SK-N-SH treated with all-trans-retinoic acid at 6 μM for 48 hours (cell line): Measurements from ENCODE around the gene BPTF.

Source experiments
- ATAC-seq: fragments of 200-7000 bp; cut with Tn5 transposase; 3 replicates; pipeline ENCODE4 v1.9.1; 2020; ENCODE audit warnings: mild to moderate bottlenecking, moderate library complexity
- ARNTL ChIP-seq: fragments of 450-650 bp; formaldehyde crosslinking; IDR thresholded peaks from 2 replicates; pipeline ENCODE4 v1.5.0; 2020; ENCODE audit warnings: low read depth, mild to moderate bottlenecking, moderate library complexity, borderline replicate concordance
- BACH2 ChIP-seq: fragments of 250-450 bp; sonication (Bioruptor Pico); IDR thresholded peaks from 2 replicates; pipeline ENCODE4 v1.9.0; 2021; ENCODE audit warnings: mild to moderate bottlenecking, borderline replicate concordance
- CREB5 ChIP-seq: fragments of 250-450 bp; sonication (Bioruptor Pico); IDR thresholded peaks from 2 replicates; pipeline ENCODE4 v1.5.1; 2020; ENCODE audit warnings: low read depth, mild to moderate bottlenecking, moderate library complexity
- CSDC2 ChIP-seq: fragments of 250-450 bp; sonication (Bioruptor Pico); IDR thresholded peaks from 2 replicates; pipeline ENCODE4 v1.5.0; 2020; ENCODE audit warnings: mild to moderate bottlenecking, moderate library complexity
- CSRNP3 ChIP-seq: fragments of 250-450 bp; sonication (Bioruptor Pico); IDR thresholded peaks from 2 replicates; pipeline ENCODE4 v1.5.1; 2021; ENCODE audit warnings: mild to moderate bottlenecking, moderate library complexity
- ESRRG ChIP-seq: fragments of 250-450 bp; sonication (Bioruptor Pico); IDR thresholded peaks from 2 replicates; pipeline ENCODE4 v1.6.1; 2021; ENCODE audit warnings: mild to moderate bottlenecking
- GLIS3 ChIP-seq: fragments of 250-450 bp; sonication (Bioruptor Pico); IDR thresholded peaks from 2 replicates; pipeline ENCODE4 v1.5.0; 2020; ENCODE audit warnings: mild to moderate bottlenecking, moderate library complexity
- ISL1 ChIP-seq: fragments of 250-450 bp; sonication (Bioruptor Pico); IDR thresholded peaks from 2 replicates; pipeline ENCODE4 v2.1.2; 2022; ENCODE audit warnings: mild to moderate bottlenecking, moderate library complexity
- PATZ1 ChIP-seq: fragments of 250-450 bp; sonication (Bioruptor Pico); IDR thresholded peaks from 2 replicates; pipeline ENCODE4 v1.8.0; 2020; ENCODE audit warnings: mild to moderate bottlenecking, moderate library complexity, borderline replicate concordance
- POU6F1 ChIP-seq: fragments of 250-450 bp; sonication (Bioruptor Pico); IDR thresholded peaks from 2 replicates; pipeline ENCODE4 v1.8.0; 2021; ENCODE audit warnings: low read depth, mild to moderate bottlenecking, moderate library complexity, borderline replicate concordance
- RARB ChIP-seq: fragments of 250-450 bp; sonication (Bioruptor Pico); IDR thresholded peaks from 2 replicates; pipeline ENCODE4 v1.8.0; 2021; ENCODE audit warnings: mild to moderate bottlenecking, moderate library complexity
- SNAI2 ChIP-seq: fragments of 250-450 bp; sonication (Bioruptor Pico); IDR thresholded peaks from 2 replicates; pipeline ENCODE4 v1.5.0; 2020; ENCODE audit warnings: mild to moderate bottlenecking, moderate library complexity
- TCF4 ChIP-seq: fragments of 250-450 bp; sonication (Bioruptor Pico); IDR thresholded peaks from 2 replicates; pipeline ENCODE4 v1.8.0; 2021; ENCODE audit warnings: mild to moderate bottlenecking, moderate library complexity, borderline replicate concordance
- TOX ChIP-seq: fragments of 250-450 bp; sonication (Bioruptor Pico); IDR thresholded peaks from 2 replicates; pipeline ENCODE4 v1.8.0; 2021; ENCODE audit warnings: mild to moderate bottlenecking, moderate library complexity, borderline replicate concordance
- TSHZ2 ChIP-seq: fragments of 250-450 bp; sonication (Bioruptor Pico); IDR thresholded peaks from 2 replicates; pipeline ENCODE4 v1.5.0; 2020; ENCODE audit warnings: mild to moderate bottlenecking, moderate library complexity
- ZC3H10 ChIP-seq: fragments of 250-450 bp; sonication (Bioruptor Pico); IDR thresholded peaks from 2 replicates; pipeline ENCODE4 v1.5.1; 2021; ENCODE audit warnings: mild to moderate bottlenecking, moderate library complexity
- ZFP3 ChIP-seq: fragments of 250-450 bp; sonication (Bioruptor Pico); IDR thresholded peaks from 2 replicates; pipeline ENCODE4 v1.5.0; 2020; ENCODE audit warnings: mild to moderate bottlenecking, moderate library complexity
- ZFP30 ChIP-seq: fragments of 450-650 bp; formaldehyde crosslinking; IDR thresholded peaks from 2 replicates; pipeline ENCODE4 v1.5.0; 2022; ENCODE audit warnings: mild to moderate bottlenecking, moderate library complexity
- ZNF565 ChIP-seq: fragments of 450-650 bp; formaldehyde crosslinking; conservative IDR thresholded peaks from 2 replicates; pipeline ENCODE4 v1.5.0; 2020; ENCODE audit warnings: low read depth, mild to moderate bottlenecking, moderate library complexity
- ZNF70 ChIP-seq: fragments of 450-650 bp; formaldehyde crosslinking; IDR thresholded peaks from 2 replicates; pipeline ENCODE4 v1.5.0; 2020; ENCODE audit warnings: mild to moderate bottlenecking, moderate library complexity
- ZNF8 ChIP-seq: fragments of 450-650 bp; formaldehyde crosslinking; IDR thresholded peaks from 2 replicates; pipeline ENCODE4 v1.5.0; 2020; ENCODE audit warnings: mild to moderate bottlenecking, moderate library complexity

The BPTF gene

GRCh38 chr17:67850991-67851631 is 25.8 kb downstream of the BPTF start:
- ATAC-seq: no peak
- TF ChIP-seq BACH2 (CRISPR knock-in tag) (no peak), ARNTL (no peak), CSDC2 (no peak), ZNF8 (CRISPR knock-in tag) (no peak), SNAI2 (CRISPR knock-in tag) (no peak), TOX (CRISPR knock-in tag) (no peak)

- TF ChIP-seq ZNF70 (CRISPR knock-in tag) (no peak), ZFP3 (CRISPR knock-in tag) (no peak), ZNF8 (CRISPR knock-in tag) (no peak), ZFP30 (CRISPR knock-in tag) (no peak), TCF4 (CRISPR knock-in tag) (no peak), RARB (no peak), GLIS3 (CRISPR knock-in tag) (no peak), POU6F1 (CRISPR knock-in tag) (no peak), TSHZ2 (no peak)
- ATAC-seq: no peak
Measured at GRCh38 chr17:67853703-67854102, 28.4 kb downstream of the BPTF start.

- no peak for TF ChIP-seq CREB5 (CRISPR knock-in tag)
- no peak for TF ChIP-seq ISL1
- no peak for TF ChIP-seq BACH2 (CRISPR knock-in tag)
- no peak for TF ChIP-seq CSRNP3
- TF ChIP-seq TOX (CRISPR knock-in tag): no peak
- TF ChIP-seq ZC3H10 (CRISPR knock-in tag): no peak
- no peak for TF ChIP-seq POU6F1 (CRISPR knock-in tag)
- no peak for TF ChIP-seq ZNF565 (CRISPR knock-in tag)
- no peak for TF ChIP-seq ARNTL
- TF ChIP-seq PATZ1: no peak
- TF ChIP-seq ESRRG (CRISPR knock-in tag): no peak
- TF ChIP-seq GLIS3 (CRISPR knock-in tag): no peak
- no peak for TF ChIP-seq ZNF8 (CRISPR knock-in tag)
- no peak for TF ChIP-seq TSHZ2
- ATAC-seq: no peak
Measured at GRCh38 chr17:67854378-67854777, 29.1 kb downstream of the BPTF start.
